ENCODE results near the gene RILPL1.
A peak's percentile ranks its signal among the peaks of the same experiment; 100 is the strongest.
"Not testable (repeated sequence)": the region's sequence is repeated elsewhere in the genome, so short reads cannot be mapped to it uniquely, and the experiment has no call there.

Gene RILPL1

GRCh38 chr12:123468786-123469185, 64.7 kb downstream of the RILPL1 start:
- DNase-seq (ENCODE audit: extremely low spot score) = no peak
- POLR2A ChIA-PET = interaction anchor here (1.0 to 1.6 kb wide), 2 partner anchors 10 to 103 kb away, joined by 3 to 5 read pairs; partner anchors contain the start of gene SNRNP35
- CTCF ChIA-PET = interaction anchor here (0.7 to 0.9 kb wide), 2 partner anchors 9 to 85 kb away, joined by 4 read pairs; partner anchors contain the start of gene KMT5A
- TF ChIP-seq FOXM1 (IDR thresholded peaks at IDR 0.05; ENCODE audit: borderline replicate concordance) (no peak), BHLHE40 (IDR thresholded peaks at IDR 0.05; ENCODE audit: borderline replicate concordance) (no peak), FOXA1 (IDR thresholded peaks at IDR 0.05) (no peak), ARNT (IDR thresholded peaks at IDR 0.05) (no peak), ZNF384 (IDR thresholded peaks at IDR 0.05) (no peak), PKNOX1 (IDR thresholded peaks at IDR 0.05) (no peak; the same call in 1 of the 2 replicates), LEF1 (IDR thresholded peaks at IDR 0.05; ENCODE audit: borderline replicate concordance) (no peak), HDGF (IDR thresholded peaks at IDR 0.05; ENCODE audit: borderline replicate concordance) (no peak), NFRKB (IDR thresholded peaks at IDR 0.05) (no peak), ELF4 (IDR thresholded peaks at IDR 0.05) (no peak), SP1 (IDR thresholded peaks at IDR 0.05) (no peak), TARDBP (IDR thresholded peaks at IDR 0.05) (no peak), L3MBTL2 (conservative IDR thresholded peaks at IDR 0.05) (no peak), CTBP1 (IDR thresholded peaks at IDR 0.05; ENCODE audit: borderline replicate concordance) (no peak), FOXK2 (IDR thresholded peaks at IDR 0.05) (no peak), SUZ12 (IDR thresholded peaks at IDR 0.05) (no peak)

- ChIA-PET POLR2A (no interaction called here), CTCF (no interaction called here)
- DNase-seq (ENCODE audit: extremely low spot score) = no peak
- no peak for TF ChIP-seq SP1 (IDR thresholded peaks at IDR 0.05)
- TF ChIP-seq BHLHE40 (IDR thresholded peaks at IDR 0.05; ENCODE audit: borderline replicate concordance) = no peak
- no peak for TF ChIP-seq PKNOX1 (IDR thresholded peaks at IDR 0.05)
- TF ChIP-seq SUZ12 (IDR thresholded peaks at IDR 0.05) = no peak
- TF ChIP-seq HDGF (IDR thresholded peaks at IDR 0.05; ENCODE audit: borderline replicate concordance) = no peak
- TF ChIP-seq CTBP1 (IDR thresholded peaks at IDR 0.05; ENCODE audit: borderline replicate concordance) = no peak
- no peak for TF ChIP-seq LEF1 (IDR thresholded peaks at IDR 0.05; ENCODE audit: borderline replicate concordance)
- no peak for TF ChIP-seq ELF4 (IDR thresholded peaks at IDR 0.05)
- TF ChIP-seq FOXA1 (IDR thresholded peaks at IDR 0.05) = no peak
- TF ChIP-seq FOXK2 (IDR thresholded peaks at IDR 0.05) = no peak
- TF ChIP-seq ZNF384 (IDR thresholded peaks at IDR 0.05) = no peak
- no peak for TF ChIP-seq L3MBTL2 (conservative IDR thresholded peaks at IDR 0.05)
- TF ChIP-seq TARDBP (IDR thresholded peaks at IDR 0.05) = no peak
- TF ChIP-seq ARNT (IDR thresholded peaks at IDR 0.05) = no peak
Measured at GRCh38 chr12:123465084-123465483, 68.4 kb downstream of the RILPL1 start.

- POLR2A ChIA-PET; CTCF ChIA-PET; DNase-seq (ENCODE audit: extremely low spot score): not testable (repeated sequence)
Measured at GRCh38 chr12:123463174-123463573, 70.3 kb downstream of the RILPL1 start.

GRCh38 chr12:123457980-123458779, 75.3 kb downstream of the RILPL1 start, which contains the start of gene SNRNP35:
TSS of gene SNRNP35 (plus strand) at chr12:123458139. CDS start at chr12:123465541, 7,402 bp downstream.
- POLR2A ChIA-PET = interaction anchor here (0.8 to 2.8 kb wide), 15 partner anchors 9 to 1482 kb away, joined by 3 to 6 read pairs (median 3); partner anchors contain the start of genes KMT5A, MPHOSPH9 and MTRFR
- DNase-seq (ENCODE audit: extremely low spot score) = peak; percentile 66
- CTCF ChIA-PET = interaction anchor here (0.6 kb wide), 1 partner anchor 221 kb away, joined by 3 read pairs; no protein-coding TSS in a partner anchor
- TF ChIP-seq HDGF (IDR thresholded peaks at IDR 0.05; ENCODE audit: borderline replicate concordance) (no peak), CTBP1 (IDR thresholded peaks at IDR 0.05; ENCODE audit: borderline replicate concordance) (0 out of 2 replicates have a peak, but pooled peaks have one; percentile 36), BHLHE40 (IDR thresholded peaks at IDR 0.05; ENCODE audit: borderline replicate concordance) (no peak), ELF4 (IDR thresholded peaks at IDR 0.05) (peak; percentile 22), NFRKB (IDR thresholded peaks at IDR 0.05) (peak; percentile 93), ZNF384 (IDR thresholded peaks at IDR 0.05) (peak; percentile 96), L3MBTL2 (conservative IDR thresholded peaks at IDR 0.05) (peak; percentile 85)

- no peak for TF ChIP-seq TARDBP (IDR thresholded peaks at IDR 0.05)
- TF ChIP-seq L3MBTL2 (conservative IDR thresholded peaks at IDR 0.05) = no peak
- TF ChIP-seq LEF1 (IDR thresholded peaks at IDR 0.05; ENCODE audit: borderline replicate concordance) = no peak
- no peak for TF ChIP-seq PKNOX1 (IDR thresholded peaks at IDR 0.05)
- no peak for TF ChIP-seq ZNF384 (IDR thresholded peaks at IDR 0.05)
- TF ChIP-seq ARNT (IDR thresholded peaks at IDR 0.05) = no peak
- TF ChIP-seq ELF4 (IDR thresholded peaks at IDR 0.05) = no peak
- TF ChIP-seq CTBP1 (IDR thresholded peaks at IDR 0.05; ENCODE audit: borderline replicate concordance) = no peak
- no peak for TF ChIP-seq FOXM1 (IDR thresholded peaks at IDR 0.05; ENCODE audit: borderline replicate concordance)
- DNase-seq (ENCODE audit: extremely low spot score) = no peak
- POLR2A ChIA-PET = no interaction called here
- CTCF ChIA-PET = no interaction called here
Measured at GRCh38 chr12:123453165-123453564, 80.4 kb downstream of the RILPL1 start.

GRCh38 chr12:123452276-123452550, 81.3 kb downstream of the RILPL1 start:
- POLR2A ChIA-PET; DNase-seq (ENCODE audit: extremely low spot score): not testable (repeated sequence)
- CTCF ChIA-PET = interaction anchor here (0.6 kb wide), 2 partner anchors 37 to 126 kb away, joined by 3 read pairs; no protein-coding TSS in a partner anchor

All from HEK293T (cell line).